SU-DHL-6 (cell line): ENCODE measurements around the gene STIP1.

Experiments
- EZH2phosphoT487 ChIP-seq: fragments of 200-600 bp; sonication (generic), shearing (Covaris generic); conservative IDR thresholded peaks from 2 replicates; pipeline ENCODE4 v1.6.1; 2018; ENCODE audit warnings: mild to moderate bottlenecking, antibody characterized with exemption, low read length, moderate library complexity, mixed read lengths
- TF ChIP-seq, protein P1 (sequence below): fragments of 200-600 bp; sonication (generic); IDR thresholded peaks from one replicate; pipeline ENCODE4 v1.5.1; 2017; ENCODE audit warnings: antibody characterized with exemption, mild to moderate bottlenecking, low read length, moderate library complexity; ENCODE audit not compliant: insufficient read depth, poor library complexity, severe bottlenecking

DNA sequence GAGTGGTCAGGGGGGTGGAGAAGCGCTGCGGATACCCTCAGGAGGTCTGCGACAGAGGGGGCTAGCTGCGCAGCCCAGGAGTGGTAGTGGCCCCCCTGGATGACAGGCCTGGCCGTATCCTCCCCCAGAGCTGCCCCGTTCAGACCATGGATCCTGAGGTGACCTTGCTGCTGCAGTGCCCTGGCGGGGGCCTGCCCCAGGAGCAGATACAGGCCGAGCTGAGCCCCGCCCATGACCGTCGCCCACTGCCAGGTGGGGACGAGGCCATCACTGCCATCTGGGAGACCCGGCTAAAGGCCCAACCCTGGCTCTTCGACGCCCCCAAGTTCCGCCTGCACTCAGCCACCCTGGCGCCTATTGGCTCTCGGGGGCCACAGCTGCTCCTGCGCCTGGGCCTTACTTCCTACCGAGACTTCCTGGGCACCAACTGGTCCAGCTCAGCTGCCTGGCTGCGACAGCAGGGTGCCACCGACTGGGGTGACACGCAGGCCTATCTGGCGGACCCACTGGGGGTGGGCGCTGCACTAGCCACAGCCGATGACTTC, 40.6 kb downstream of the STIP1 start:
- TF ChIP-seq, protein P1, sequence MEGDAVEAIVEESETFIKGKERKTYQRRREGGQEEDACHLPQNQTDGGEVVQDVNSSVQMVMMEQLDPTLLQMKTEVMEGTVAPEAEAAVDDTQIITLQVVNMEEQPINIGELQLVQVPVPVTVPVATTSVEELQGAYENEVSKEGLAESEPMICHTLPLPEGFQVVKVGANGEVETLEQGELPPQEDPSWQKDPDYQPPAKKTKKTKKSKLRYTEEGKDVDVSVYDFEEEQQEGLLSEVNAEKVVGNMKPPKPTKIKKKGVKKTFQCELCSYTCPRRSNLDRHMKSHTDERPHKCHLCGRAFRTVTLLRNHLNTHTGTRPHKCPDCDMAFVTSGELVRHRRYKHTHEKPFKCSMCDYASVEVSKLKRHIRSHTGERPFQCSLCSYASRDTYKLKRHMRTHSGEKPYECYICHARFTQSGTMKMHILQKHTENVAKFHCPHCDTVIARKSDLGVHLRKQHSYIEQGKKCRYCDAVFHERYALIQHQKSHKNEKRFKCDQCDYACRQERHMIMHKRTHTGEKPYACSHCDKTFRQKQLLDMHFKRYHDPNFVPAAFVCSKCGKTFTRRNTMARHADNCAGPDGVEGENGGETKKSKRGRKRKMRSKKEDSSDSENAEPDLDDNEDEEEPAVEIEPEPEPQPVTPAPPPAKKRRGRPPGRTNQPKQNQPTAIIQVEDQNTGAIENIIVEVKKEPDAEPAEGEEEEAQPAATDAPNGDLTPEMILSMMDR = no peak
- no peak for TF ChIP-seq EZH2phosphoT487
